GF-D8 (cell line): ENCODE data around the gene ZRANB2.

Source experiments
- DNase-seq: peaks from one replicate; lab custom pipeline; 2025; lab: John Stamatoyannopoulos, UW

The ZRANB2 gene

GRCh38 chr1:71027991-71028390, 52.8 kb downstream of the ZRANB2 start:
- no peak for DNase-seq

GRCh38 chr1:71026093-71026492, 54.7 kb downstream of the ZRANB2 start:
- DNase-seq = no peak

- DNase-seq = no peak
Observed at GRCh38 chr1:71023515-71023914, 57.3 kb downstream of the ZRANB2 start.

- no peak for DNase-seq
Observed at GRCh38 chr1:71019233-71019969, 61.4 kb downstream of the ZRANB2 start.

GRCh38 chr1:71018791-71019190, 62.0 kb downstream of the ZRANB2 start:
- DNase-seq = no peak

GRCh38 chr1:71015745-71016144, 65.1 kb downstream of the ZRANB2 start:
- no peak for DNase-seq

- no peak for DNase-seq
Observed at GRCh38 chr1:71014178-71014579, 66.7 kb downstream of the ZRANB2 start.
